HCT116 (cell line): ENCODE data around the gene GCNT1. TPM values are rescaled to one million over a fixed set of nuclear protein-coding genes. Genes with fewer than 3 reads are reported as not detected.

Experiments used
- ATAC-seq: fragments of 200-7000 bp; cut with Tn5 transposase; 2 replicates; pipeline ENCODE4 v1.9.1; 2020; ENCODE audit warnings: mild to moderate bottlenecking, moderate library complexity
- BruUV-seq: library from RNA; stranded (reverse); fragments of 400-500 nt; replicated peaks from 2 replicates; lab custom pipeline; 2021; lab: Mats Ljungman, UMichigan
- CTCF ChIA-PET: fragments of 300-600 bp; sonication (Branson Sonifier 250); formaldehyde crosslinking; loops from one replicate; lab custom pipeline; 2021; ENCODE audit warnings: antibody characterized with exemption; lab: Charles Lee
- POLR2A ChIA-PET: fragments of 300-600, 350-600 bp; sonication (Branson Sonifier 250); formaldehyde crosslinking; loops from one replicate; lab custom pipeline; 2021; ENCODE audit warnings: antibody characterized with exemption; lab: Charles Lee
- RAD21 ChIA-PET, 2 experiments: fragments of 300-600 bp; sonication (Branson Sonifier 250); formaldehyde crosslinking; loops; one replicate each; lab custom pipeline; 2023; ENCODE audit warnings: low total read pairs in 2 of 2; ENCODE audit not compliant: uncharacterized antibody in 2 of 2, unreplicated experiment in 2 of 2, low non-redundant PET in 1 of 2; lab: Charles Lee
- DNase-seq: peaks from one replicate; pipeline ENCODE4 v3.0.0-alpha.2; 2010; ENCODE audit warnings: low read depth, low spot score
- H2AFZ ChIP-seq: fragments of 200-600 bp; shearing (Covaris generic), sonication (generic); 2 replicates; pipeline ENCODE4 v1.6.1; 2017; ENCODE audit warnings: low read depth, mixed run types, mixed read lengths, antibody characterized with exemption, low read length; ENCODE audit not compliant: poor library complexity, severe bottlenecking
- H3K27ac ChIP-seq: 2 replicates; pipeline ENCODE4 v1.5.1; 2012; ENCODE audit warnings: low read depth, low read length
- H3K27me3 ChIP-seq: fragments of 200-600 bp; sonication (generic); 2 replicates; pipeline ENCODE4 v1.6.1; 2016; ENCODE audit warnings: mixed run types, low read length, mixed read lengths; ENCODE audit not compliant: insufficient read depth
- H3K36me3 ChIP-seq, 2 experiments: fragments of 200-500 bp in 1 of 2; fragments of 200-600 bp in 1 of 2; sonication (Bioruptor generic) in 1 of 2; sonication (generic) in 1 of 2; 2 replicates each; pipeline versions ENCODE4 v1.5.1 to v1.6.1; 2014 to 2016; ENCODE audit warnings: low read length in 2 of 2, inconsistent platforms in 1 of 2, mixed read lengths in 1 of 2, mixed run types in 1 of 2; ENCODE audit not compliant: insufficient read depth in 2 of 2, control insufficient read depth in 1 of 2
- H3K4me1 ChIP-seq, 2 experiments: fragments of 200-600 bp in 1 of 2; sonication (generic) in 1 of 2; 2 replicates each; pipeline versions ENCODE4 v1.5.1 to v1.6.1; 2012 to 2017; ENCODE audit warnings: low read length in 2 of 2, inconsistent platforms in 1 of 2, mild to moderate bottlenecking in 1 of 2, mixed read lengths in 1 of 2, mixed run types in 1 of 2, moderate library complexity in 1 of 2; ENCODE audit not compliant: insufficient read depth in 2 of 2, control insufficient read depth in 1 of 2
- H3K4me2 ChIP-seq: fragments of 200-600 bp; sonication (generic); 2 replicates; pipeline ENCODE4 v1.6.1; 2017; ENCODE audit warnings: mixed run types, low read length, mixed read lengths
- H3K4me3 ChIP-seq, 2 experiments: fragments of 200-600 bp in 1 of 2; sonication (generic) in 1 of 2; replicated peaks in 1 of 2; 2 replicates each; pipeline ENCODE4 v1.5.1; 2011 to 2016; ENCODE audit warnings: low read length in 2 of 2, control low read depth in 1 of 2, low read depth in 1 of 2, mild to moderate bottlenecking in 1 of 2, mixed read lengths in 1 of 2, mixed run types in 1 of 2
- H3K79me2 ChIP-seq: fragments of 200-600 bp; sonication (generic); 2 replicates; pipeline ENCODE4 v1.6.1; 2017; ENCODE audit warnings: mild to moderate bottlenecking, mixed run types, low read length, moderate library complexity, mixed read lengths; ENCODE audit not compliant: insufficient read depth
- H3K9ac ChIP-seq: fragments of 200-600 bp; sonication (generic); 2 replicates; pipeline ENCODE4 v1.6.1; 2016; ENCODE audit warnings: low read length, mixed read lengths
- H3K9me2 ChIP-seq: fragments of 200-600 bp; sonication (generic), shearing (Covaris generic); 2 replicates; pipeline ENCODE4 v1.6.1; 2017; ENCODE audit warnings: mixed run types, mild to moderate bottlenecking, moderate library complexity; ENCODE audit not compliant: insufficient read depth
- H3K9me3 ChIP-seq, 2 experiments: fragments of 200-500 bp in 1 of 2; fragments of 200-600 bp in 1 of 2; sonication (Bioruptor generic) in 1 of 2; sonication (generic) in 1 of 2; 2 replicates each; pipeline ENCODE4 v1.6.1; 2014 to 2017; ENCODE audit warnings: low read length in 2 of 2, mixed read lengths in 2 of 2, inconsistent platforms in 1 of 2, low read depth in 1 of 2, mild to moderate bottlenecking in 1 of 2, mixed run types in 1 of 2, moderate library complexity in 1 of 2; ENCODE audit not compliant: control insufficient read depth in 1 of 2, insufficient read depth in 1 of 2
- H4K20me1 ChIP-seq: fragments of 200-600 bp; sonication (generic), shearing (Covaris generic); 2 replicates; pipeline ENCODE4 v1.6.1; 2017; ENCODE audit warnings: mixed run types, mild to moderate bottlenecking, moderate library complexity; ENCODE audit not compliant: insufficient read depth
- CBX3 ChIP-seq: IDR thresholded peaks from 2 replicates; pipeline ENCODE4 v1.6.1; 2012; ENCODE audit warnings: low read depth
- CEBPB ChIP-seq: IDR thresholded peaks from 2 replicates; pipeline ENCODE4 v1.6.1; 2012; ENCODE audit warnings: low read depth
- RAD21 ChIP-seq: IDR thresholded peaks from 2 replicates; pipeline ENCODE4 v1.6.1; 2012; ENCODE audit warnings: low read depth, mild to moderate bottlenecking
- SRF ChIP-seq: IDR thresholded peaks from 2 replicates; pipeline ENCODE4 v1.6.1; 2012; ENCODE audit warnings: low read depth
- TCF7L2 ChIP-seq: IDR thresholded peaks from 2 replicates; pipeline ENCODE4 v1.7.0; 2011; ENCODE audit warnings: borderline replicate concordance, inconsistent platforms; ENCODE audit not compliant: insufficient read depth, insufficient read length; ENCODE audit errors: extremely low read depth
- YY1 ChIP-seq: IDR thresholded peaks from 2 replicates; pipeline ENCODE4 v1.6.1; 2011; ENCODE audit warnings: low read length, low read depth, moderate library complexity, mild to moderate bottlenecking; ENCODE audit not compliant: insufficient replicate concordance; ENCODE audit errors: extremely low read depth
- ZFX ChIP-seq: fragments of 450-650 bp; IDR thresholded peaks from 2 replicates; pipeline ENCODE4 v1.6.1; 2017
- intact Hi-C: fragments of 100-400 bp; cut with micrococcal nuclease; formaldehyde crosslinking; loops from 2 replicates; pipeline ENCODE4 v1.10.0; 2022
- total RNA-seq: library from RNA; stranded (reverse); gene quantifications from one replicate; pipeline ENCODE4 v1.2.1, GENCODE V29; 2021; ENCODE audit not compliant: unreplicated experiment
- TF ChIP-seq, protein P1 (sequence below): IDR thresholded peaks from 2 replicates; pipeline ENCODE4 v1.6.1; 2011; ENCODE audit warnings: mild to moderate bottlenecking, low read length, moderate library complexity; ENCODE audit not compliant: insufficient replicate concordance; ENCODE audit errors: extremely low read depth
- TF ChIP-seq, protein P2 (sequence below): IDR thresholded peaks from 2 replicates; pipeline ENCODE4 v1.6.1; 2012; ENCODE audit warnings: low read depth
- TF ChIP-seq, protein P3 (sequence below): IDR thresholded peaks from 2 replicates; pipeline ENCODE4 v1.6.1; 2012
- TF ChIP-seq, protein P4 (sequence below): IDR thresholded peaks from 2 replicates; pipeline ENCODE4 v1.6.1; 2012

GCNT1 gene
- total RNA-seq, 1 experiment from 2014 or later: 5.8 TPM

DNA sequence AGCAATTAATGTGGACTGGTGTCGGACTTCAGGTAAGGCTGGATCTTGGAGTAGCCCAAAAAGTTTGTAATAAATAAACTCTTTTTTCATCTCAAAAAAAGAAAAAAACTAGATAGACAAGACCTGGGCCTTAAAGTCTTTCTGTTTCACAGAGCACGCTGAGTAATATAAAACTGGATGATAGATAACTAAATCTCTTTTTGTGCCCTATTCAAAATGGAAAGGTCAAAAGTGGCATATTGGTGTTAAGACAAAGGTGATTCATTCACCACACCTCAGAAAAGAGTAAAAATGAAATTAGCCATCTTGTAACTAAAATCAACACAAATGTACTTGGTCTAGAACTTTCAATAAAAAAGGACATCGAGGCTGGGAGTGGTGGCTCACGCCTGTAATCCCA lies 34.5 kb upstream of the GCNT1 start (continued):
- TF ChIP-seq RAD21: no peak
- no peak for TF ChIP-seq YY1
- TF ChIP-seq, protein P1, sequence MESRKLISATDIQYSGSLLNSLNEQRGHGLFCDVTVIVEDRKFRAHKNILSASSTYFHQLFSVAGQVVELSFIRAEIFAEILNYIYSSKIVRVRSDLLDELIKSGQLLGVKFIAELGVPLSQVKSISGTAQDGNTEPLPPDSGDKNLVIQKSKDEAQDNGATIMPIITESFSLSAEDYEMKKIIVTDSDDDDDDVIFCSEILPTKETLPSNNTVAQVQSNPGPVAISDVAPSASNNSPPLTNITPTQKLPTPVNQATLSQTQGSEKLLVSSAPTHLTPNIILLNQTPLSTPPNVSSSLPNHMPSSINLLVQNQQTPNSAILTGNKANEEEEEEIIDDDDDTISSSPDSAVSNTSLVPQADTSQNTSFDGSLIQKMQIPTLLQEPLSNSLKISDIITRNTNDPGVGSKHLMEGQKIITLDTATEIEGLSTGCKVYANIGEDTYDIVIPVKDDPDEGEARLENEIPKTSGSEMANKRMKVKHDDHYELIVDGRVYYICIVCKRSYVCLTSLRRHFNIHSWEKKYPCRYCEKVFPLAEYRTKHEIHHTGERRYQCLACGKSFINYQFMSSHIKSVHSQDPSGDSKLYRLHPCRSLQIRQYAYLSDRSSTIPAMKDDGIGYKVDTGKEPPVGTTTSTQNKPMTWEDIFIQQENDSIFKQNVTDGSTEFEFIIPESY: no peak
- TF ChIP-seq TCF7L2: no peak
- no peak for TF ChIP-seq CBX3
- TF ChIP-seq CEBPB: no peak
- TF ChIP-seq, all 23 proteins: peak for 0

DNA sequence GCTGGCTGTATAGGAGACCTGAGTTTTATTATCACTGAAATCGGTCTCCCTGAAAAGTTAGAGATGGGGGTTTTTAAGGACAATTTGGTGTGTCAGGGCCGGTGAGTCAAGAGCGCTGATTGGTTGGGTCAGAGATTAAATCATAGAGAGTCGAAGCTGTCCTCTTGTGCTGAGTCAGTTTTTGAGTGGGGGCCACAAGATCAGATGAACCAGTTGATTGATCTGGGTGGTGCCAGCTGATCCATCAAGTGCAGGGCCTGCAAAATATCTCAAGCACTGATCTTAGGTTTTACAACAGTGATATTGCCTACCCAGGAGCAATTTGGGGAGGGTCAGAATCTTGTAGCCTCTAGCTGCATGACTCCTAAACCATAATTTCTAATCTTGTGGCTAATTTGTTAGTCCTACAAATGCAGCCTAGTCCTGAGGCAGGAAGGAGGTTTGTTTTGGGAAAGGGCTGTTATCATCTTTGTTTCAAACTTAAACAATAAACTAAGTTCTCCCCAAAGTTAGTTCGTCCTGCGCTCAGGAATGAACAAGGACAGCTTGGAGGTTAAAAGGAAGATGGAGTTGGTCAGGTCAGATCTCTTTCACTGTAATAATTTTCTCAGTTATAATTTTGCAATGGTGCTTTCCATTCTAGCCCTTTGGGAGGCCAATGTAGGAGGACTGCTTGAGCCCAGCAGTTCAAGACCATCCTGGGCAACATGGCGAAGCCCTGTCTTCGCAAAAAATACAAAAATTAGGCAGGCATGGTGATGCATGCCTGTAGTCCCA lies 33.1 kb upstream of the GCNT1 start:
- Histone ChIP-seq H3K4me1 (no peaks in the 10 kb centered on the region), H3K9me2 (no peaks in the 10 kb centered on the region), H3K79me2 (no peaks in the 10 kb centered on the region), H3K27me3 (no peaks in the 10 kb centered on the region), H2AFZ (no peak overlapping the region), H3K27ac (no peak overlapping the region), H3K4me3 (no peak overlapping the region), H3K9me3 (no peaks in the 10 kb centered on the region), H3K9ac (no peak overlapping the region), H3K36me3 (no peaks in the 10 kb centered on the region), H3K4me2 (no peak overlapping the region), H4K20me1 (no peaks in the 10 kb centered on the region)
- RAD21 ChIA-PET: no interaction called here
- intact Hi-C loops: no loop called here
- CTCF ChIA-PET: no interaction called here
- TF ChIP-seq SRF (no peak), CBX3 (no peak), YY1 (no peak), ZFX (no peak)
- TF ChIP-seq, protein P2, sequence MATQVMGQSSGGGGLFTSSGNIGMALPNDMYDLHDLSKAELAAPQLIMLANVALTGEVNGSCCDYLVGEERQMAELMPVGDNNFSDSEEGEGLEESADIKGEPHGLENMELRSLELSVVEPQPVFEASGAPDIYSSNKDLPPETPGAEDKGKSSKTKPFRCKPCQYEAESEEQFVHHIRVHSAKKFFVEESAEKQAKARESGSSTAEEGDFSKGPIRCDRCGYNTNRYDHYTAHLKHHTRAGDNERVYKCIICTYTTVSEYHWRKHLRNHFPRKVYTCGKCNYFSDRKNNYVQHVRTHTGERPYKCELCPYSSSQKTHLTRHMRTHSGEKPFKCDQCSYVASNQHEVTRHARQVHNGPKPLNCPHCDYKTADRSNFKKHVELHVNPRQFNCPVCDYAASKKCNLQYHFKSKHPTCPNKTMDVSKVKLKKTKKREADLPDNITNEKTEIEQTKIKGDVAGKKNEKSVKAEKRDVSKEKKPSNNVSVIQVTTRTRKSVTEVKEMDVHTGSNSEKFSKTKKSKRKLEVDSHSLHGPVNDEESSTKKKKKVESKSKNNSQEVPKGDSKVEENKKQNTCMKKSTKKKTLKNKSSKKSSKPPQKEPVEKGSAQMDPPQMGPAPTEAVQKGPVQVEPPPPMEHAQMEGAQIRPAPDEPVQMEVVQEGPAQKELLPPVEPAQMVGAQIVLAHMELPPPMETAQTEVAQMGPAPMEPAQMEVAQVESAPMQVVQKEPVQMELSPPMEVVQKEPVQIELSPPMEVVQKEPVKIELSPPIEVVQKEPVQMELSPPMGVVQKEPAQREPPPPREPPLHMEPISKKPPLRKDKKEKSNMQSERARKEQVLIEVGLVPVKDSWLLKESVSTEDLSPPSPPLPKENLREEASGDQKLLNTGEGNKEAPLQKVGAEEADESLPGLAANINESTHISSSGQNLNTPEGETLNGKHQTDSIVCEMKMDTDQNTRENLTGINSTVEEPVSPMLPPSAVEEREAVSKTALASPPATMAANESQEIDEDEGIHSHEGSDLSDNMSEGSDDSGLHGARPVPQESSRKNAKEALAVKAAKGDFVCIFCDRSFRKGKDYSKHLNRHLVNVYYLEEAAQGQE: no peak
- TF ChIP-seq, protein P3, sequence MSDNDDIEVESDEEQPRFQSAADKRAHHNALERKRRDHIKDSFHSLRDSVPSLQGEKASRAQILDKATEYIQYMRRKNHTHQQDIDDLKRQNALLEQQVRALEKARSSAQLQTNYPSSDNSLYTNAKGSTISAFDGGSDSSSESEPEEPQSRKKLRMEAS: no peak
- TF ChIP-seq, protein P4, sequence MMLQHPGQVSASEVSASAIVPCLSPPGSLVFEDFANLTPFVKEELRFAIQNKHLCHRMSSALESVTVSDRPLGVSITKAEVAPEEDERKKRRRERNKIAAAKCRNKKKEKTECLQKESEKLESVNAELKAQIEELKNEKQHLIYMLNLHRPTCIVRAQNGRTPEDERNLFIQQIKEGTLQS: no peak
- ATAC-seq (no peak), DNase-seq (no peak)
- no TSS peak for BruUV-seq
- POLR2A ChIA-PET: no interaction called here
